Gastrocnemius medialis (tissue), 4 donors: Measurements from ENCODE around the gene FGD4.

ENCODE experiments used
- POLR2A ChIP-seq, 2 donors: fragments of 450-650 bp; IDR thresholded peaks; one replicate each; pipeline ENCODE4 v1.6.1; 2017; ENCODE audit warnings: antibody characterized with exemption in 2 of 2, mild to moderate bottlenecking in 2 of 2, moderate library complexity in 2 of 2
- TF ChIP-seq, protein P1 (sequence below), 5 experiments: fragments of 450-650 bp in 3 of 5; fragments of 200-600 bp in 2 of 5; sonication (generic) in 2 of 5; IDR thresholded peaks in 4 of 5; conservative IDR thresholded peaks in 1 of 5; 1 replicate in 4 of 5; 2 replicates in 1 of 5; pipeline ENCODE4 v1.5.1; 2016 to 2019; ENCODE audit warnings: antibody characterized with exemption in 5 of 5, mild to moderate bottlenecking in 3 of 5, moderate library complexity in 3 of 5

DNA sequence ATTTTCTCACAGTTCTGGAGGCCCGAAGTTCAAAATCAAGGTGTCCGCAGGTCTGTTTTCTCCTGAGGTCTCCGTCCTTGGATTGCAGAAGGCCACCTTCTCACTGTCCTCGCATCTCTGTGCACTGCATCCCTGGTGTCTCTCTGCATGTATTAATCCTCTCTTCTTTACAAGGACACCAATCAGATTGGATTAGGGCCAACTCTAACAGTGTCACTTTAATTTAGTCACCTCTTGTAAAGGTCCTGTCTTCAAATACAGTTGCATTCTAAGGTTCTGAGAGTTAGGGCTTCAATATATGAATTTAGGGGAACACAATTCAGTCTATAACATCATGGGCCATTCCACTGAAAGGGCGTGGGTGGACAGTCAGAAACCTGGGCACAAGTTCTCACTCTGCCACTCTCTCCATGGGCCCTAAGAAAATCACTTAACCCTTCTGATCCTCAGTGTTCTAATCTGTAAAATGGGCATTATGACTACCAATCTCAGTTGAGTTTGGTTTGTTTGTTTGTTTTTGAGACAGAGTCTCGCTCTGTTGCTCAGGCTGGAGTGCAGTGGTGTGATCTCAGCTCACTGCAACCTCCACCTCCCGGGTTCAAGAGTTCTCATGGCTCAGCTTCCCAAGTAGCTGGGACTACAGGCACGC is 41.6 kb upstream of the FGD4 start:
- TF ChIP-seq, protein P1, sequence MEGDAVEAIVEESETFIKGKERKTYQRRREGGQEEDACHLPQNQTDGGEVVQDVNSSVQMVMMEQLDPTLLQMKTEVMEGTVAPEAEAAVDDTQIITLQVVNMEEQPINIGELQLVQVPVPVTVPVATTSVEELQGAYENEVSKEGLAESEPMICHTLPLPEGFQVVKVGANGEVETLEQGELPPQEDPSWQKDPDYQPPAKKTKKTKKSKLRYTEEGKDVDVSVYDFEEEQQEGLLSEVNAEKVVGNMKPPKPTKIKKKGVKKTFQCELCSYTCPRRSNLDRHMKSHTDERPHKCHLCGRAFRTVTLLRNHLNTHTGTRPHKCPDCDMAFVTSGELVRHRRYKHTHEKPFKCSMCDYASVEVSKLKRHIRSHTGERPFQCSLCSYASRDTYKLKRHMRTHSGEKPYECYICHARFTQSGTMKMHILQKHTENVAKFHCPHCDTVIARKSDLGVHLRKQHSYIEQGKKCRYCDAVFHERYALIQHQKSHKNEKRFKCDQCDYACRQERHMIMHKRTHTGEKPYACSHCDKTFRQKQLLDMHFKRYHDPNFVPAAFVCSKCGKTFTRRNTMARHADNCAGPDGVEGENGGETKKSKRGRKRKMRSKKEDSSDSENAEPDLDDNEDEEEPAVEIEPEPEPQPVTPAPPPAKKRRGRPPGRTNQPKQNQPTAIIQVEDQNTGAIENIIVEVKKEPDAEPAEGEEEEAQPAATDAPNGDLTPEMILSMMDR (IDR thresholded peaks at IDR 0.05 in 4 of 5, conservative IDR thresholded peaks at IDR 0.05 in 1 of 5), result no peak
- no peak for TF ChIP-seq POLR2A (IDR thresholded peaks at IDR 0.05)
